Measurements from ENCODE around the gene SOX18.
A peak's percentile ranks its signal among the peaks of the same experiment; 100 is the strongest.

The SOX18 gene

GRCh38 chr20:64067733-64068307 is 18.4 kb upstream of the SOX18 start:
- no peak for DNase-seq

- DNase-seq: no peak
Measured at GRCh38 chr20:64067005-64067632, 17.7 kb upstream of the SOX18 start.

- no peak for DNase-seq
Measured at GRCh38 chr20:64065974-64066343, 16.5 kb upstream of the SOX18 start.

GRCh38 chr20:64065062-64065973 is 15.9 kb upstream of the SOX18 start:
- no peak for DNase-seq

- no peak for DNase-seq
Measured at GRCh38 chr20:64064145-64064698, 14.8 kb upstream of the SOX18 start.

GRCh38 chr20:64063389-64064144 is 14.1 kb upstream of the SOX18 start:
- no peak for DNase-seq

- peak; percentile 83 for DNase-seq
Measured at GRCh38 chr20:64062596-64063388, 13.4 kb upstream of the SOX18 start, which contains the start of gene TCEA2. Gene TCEA2, plus strand, starts transcription at chr20:64063198. Its CDS starts 115 bp downstream, at chr20:64063313.

- DNase-seq: no peak
Measured at GRCh38 chr20:64062276-64062595, 12.8 kb upstream of the SOX18 start.

- DNase-seq: no peak
Measured at GRCh38 chr20:64058536-64058935, 9.1 kb upstream of the SOX18 start.

- DNase-seq: peak; percentile 32
Measured at GRCh38 chr20:64057628-64058498, 8.4 kb upstream of the SOX18 start.

- no peak for DNase-seq
Measured at GRCh38 chr20:64056889-64057627, 7.6 kb upstream of the SOX18 start.

GRCh38 chr20:64056639-64056888 is 7.1 kb upstream of the SOX18 start:
- DNase-seq: no peak

GRCh38 chr20:64055893-64056638 is 6.6 kb upstream of the SOX18 start:
- no peak for DNase-seq

GRCh38 chr20:64055396-64055892 is 6.0 kb upstream of the SOX18 start:
- DNase-seq: no peak

- no peak for DNase-seq
Measured at GRCh38 chr20:64053841-64054661, 4.6 kb upstream of the SOX18 start.

GRCh38 chr20:64052987-64053840 is 3.8 kb upstream of the SOX18 start:
- no peak for DNase-seq

- DNase-seq: no peak
Measured at GRCh38 chr20:64052326-64052722, 2.9 kb upstream of the SOX18 start.

All from NCI-H1694 treated with DMSO at 0.1 percent for 48 hours (cell line).